Activated CD4-positive, alpha-beta T cell treated with anti-CD3 and anti-CD28 coated beads, Interleukin-2, amount 10 ng/mL, durations not matched to agents 7 days and 5 days (primary cell): ENCODE measurements around the gene CDCA8. TPM values are rescaled to one million over a fixed set of nuclear protein-coding genes. Genes with fewer than 3 reads are reported as not detected.

Source experiments
- CTCF ChIA-PET: fragments of 350-600 bp; sonication (Branson Sonifier 250); formaldehyde crosslinking; loops from one replicate; lab custom pipeline; 2021; ENCODE audit warnings: antibody characterized with exemption; lab: Charles Lee
- POLR2A ChIA-PET: fragments of 350-600 bp; sonication (Branson Sonifier 250); formaldehyde crosslinking; loops from one replicate; lab custom pipeline; 2021; ENCODE audit warnings: antibody characterized with exemption; lab: Charles Lee
- DNase-seq: peaks from one replicate; pipeline ENCODE4 v3.0.0-alpha.2; 2020
- H3K27ac Mint-ChIP-seq: one replicate; pipeline ENCODE4 v1.8.0; 2021; ENCODE audit warnings: mild to moderate bottlenecking, moderate library complexity, mixed read lengths
- H3K27me3 Mint-ChIP-seq: one replicate; pipeline ENCODE4 v1.8.0; 2021; ENCODE audit warnings: mixed read lengths
- H3K36me3 Mint-ChIP-seq: one replicate; pipeline ENCODE4 v1.8.0; 2021; ENCODE audit warnings: low read depth, mixed read lengths
- H3K4me1 Mint-ChIP-seq: one replicate; pipeline ENCODE4 v1.8.0; 2021; ENCODE audit warnings: mixed read lengths
- H3K4me3 Mint-ChIP-seq: one replicate; pipeline ENCODE4 v1.8.0; 2021; ENCODE audit warnings: mild to moderate bottlenecking, moderate library complexity, mixed read lengths
- H3K9me3 Mint-ChIP-seq: one replicate; pipeline ENCODE4 v1.8.0; 2021; ENCODE audit warnings: mixed read lengths
- total RNA-seq, 2 experiments: library from RNA; stranded (reverse); gene quantifications; one replicate each; pipeline ENCODE4 v1.2.3, GENCODE V29; 2021

Gene CDCA8
- total RNA-seq, 2 experiments from 2014 or later: 85.5 to 91.2 TPM

GRCh38 chr1:37661401-37661800, 30.9 kb upstream of the CDCA8 start:
- ChIA-PET CTCF (interaction anchor here (1.3 to 1.4 kb wide), 2 partner anchors 13 to 32 kb away, joined by 3 read pairs; no protein-coding TSS in a partner anchor), POLR2A (no interaction called here)
- Mint-ChIP-seq H3K27me3 (peaks cover 22% of the 10 kb centered on the region), H3K4me3 (no peak overlapping the region), H3K4me1 (no peaks in the 10 kb centered on the region), H3K36me3 (no peaks in the 10 kb centered on the region), H3K9me3 (no peaks in the 10 kb centered on the region), H3K27ac (no peak overlapping the region)
- DNase-seq: no peak

- POLR2A ChIA-PET: no interaction called here
- Mint-ChIP-seq H3K36me3 (no peaks in the 10 kb centered on the region), H3K9me3 (no peaks in the 10 kb centered on the region), H3K27me3 (peaks cover 25% of the 10 kb centered on the region), H3K4me3 (no peak overlapping the region), H3K27ac (no peak overlapping the region), H3K4me1 (no peaks in the 10 kb centered on the region)
- CTCF ChIA-PET: interaction anchor here (1.3 to 1.4 kb wide), 3 partner anchors 13 to 20 kb away, joined by 3 to 4 read pairs (median 3); no protein-coding TSS in a partner anchor
- no peak for DNase-seq
These were observed 30.1 kb upstream of the CDCA8 start for GRCh38 chr1:37662031-37662755.

- Mint-ChIP-seq H3K27ac (no peak overlapping the region), H3K9me3 (no peaks in the 10 kb centered on the region), H3K27me3 (peaks cover 27% of the 10 kb centered on the region), H3K4me1 (no peaks in the 10 kb centered on the region), H3K36me3 (no peaks in the 10 kb centered on the region), H3K4me3 (no peak overlapping the region)
- POLR2A ChIA-PET: no interaction called here
- CTCF ChIA-PET: interaction anchor here (1.3 kb wide), 2 partner anchors 11 to 18 kb away, joined by 3 to 4 read pairs; no protein-coding TSS in a partner anchor
- DNase-seq: no peak
These were observed 28.8 kb upstream of the CDCA8 start for GRCh38 chr1:37663426-37664000.

- Mint-ChIP-seq H3K4me3 (no peak overlapping the region), H3K36me3 (no peaks in the 10 kb centered on the region), H3K27me3 (peaks cover 20% of the 10 kb centered on the region), H3K4me1 (no peaks in the 10 kb centered on the region), H3K27ac (no peak overlapping the region), H3K9me3 (no peaks in the 10 kb centered on the region)
- CTCF ChIA-PET: interaction anchor here (1.6 kb wide), 1 partner anchor 212 kb away, joined by 4 read pairs; no protein-coding TSS in a partner anchor
- no peak for DNase-seq
- POLR2A ChIA-PET: no interaction called here
These were observed 26.0 kb upstream of the CDCA8 start for GRCh38 chr1:37666241-37666867.

GRCh38 chr1:37667023-37667671, 25.2 kb upstream of the CDCA8 start:
- no peaks in the 10 kb centered on the region for H3K36me3 Mint-ChIP-seq
- no peaks in the 10 kb centered on the region for H3K9me3 Mint-ChIP-seq
- ChIA-PET POLR2A (no interaction called here), CTCF (interaction anchor here (1.6 kb wide), 1 partner anchor 213 kb away, joined by 4 read pairs; no protein-coding TSS in a partner anchor)
- no peak for DNase-seq
- no peak overlapping the region for H3K4me3 Mint-ChIP-seq
- no peak overlapping the region for H3K27ac Mint-ChIP-seq
- no peaks in the 10 kb centered on the region for H3K4me1 Mint-ChIP-seq
- peaks cover 27% of the 10 kb centered on the region for H3K27me3 Mint-ChIP-seq

GRCh38 chr1:37670133-37670532, 22.2 kb upstream of the CDCA8 start:
- DNase-seq: no peak
- Mint-ChIP-seq H3K27ac (no peak overlapping the region), H3K36me3 (no peaks in the 10 kb centered on the region), H3K4me1 (peaks cover 19% of the 10 kb centered on the region), H3K9me3 (no peaks in the 10 kb centered on the region), H3K4me3 (no peak overlapping the region), H3K27me3 (peaks cover 37% of the 10 kb centered on the region)
- CTCF ChIA-PET: no interaction called here
- POLR2A ChIA-PET: no interaction called here

GRCh38 chr1:37671261-37671660, 21.1 kb upstream of the CDCA8 start:
- peaks cover 24% of the 10 kb centered on the region for H3K4me1 Mint-ChIP-seq
- H3K9me3 Mint-ChIP-seq: no peaks in the 10 kb centered on the region
- H3K4me3 Mint-ChIP-seq: no peak overlapping the region
- ChIA-PET CTCF (interaction anchor here (1.0 kb wide), 1 partner anchor 20 kb away, joined by 4 read pairs; the partner anchor contains the start of gene CDCA8), POLR2A (no interaction called here)
- DNase-seq: no peak
- peaks cover 43% of the 10 kb centered on the region for H3K27me3 Mint-ChIP-seq
- H3K36me3 Mint-ChIP-seq: no peaks in the 10 kb centered on the region
- no peak overlapping the region for H3K27ac Mint-ChIP-seq

- H3K36me3 Mint-ChIP-seq: no peaks in the 10 kb centered on the region
- DNase-seq: no peak
- no peaks in the 10 kb centered on the region for H3K9me3 Mint-ChIP-seq
- H3K27ac Mint-ChIP-seq: no peak overlapping the region
- no peak overlapping the region for H3K4me3 Mint-ChIP-seq
- H3K27me3 Mint-ChIP-seq: peaks cover 42% of the 10 kb centered on the region
- POLR2A ChIA-PET: interaction anchor here (0.7 kb wide), 1 partner anchor 68 kb away, joined by 5 read pairs; no protein-coding TSS in a partner anchor
- H3K4me1 Mint-ChIP-seq: peaks cover 24% of the 10 kb centered on the region
- CTCF ChIA-PET: no interaction called here
These were observed 20.0 kb upstream of the CDCA8 start for GRCh38 chr1:37672136-37672870.

- Mint-ChIP-seq H3K4me1 (peaks cover 24% of the 10 kb centered on the region), H3K27ac (peak overlapping the region; percentile 26), H3K36me3 (no peaks in the 10 kb centered on the region), H3K4me3 (peak overlapping the region; percentile 48), H3K27me3 (peaks cover 38% of the 10 kb centered on the region), H3K9me3 (no peaks in the 10 kb centered on the region)
- ChIA-PET POLR2A (no interaction called here), CTCF (interaction anchor here (1.3 to 1.6 kb wide), 2 partner anchors 11 to 186 kb away, joined by 3 to 4 read pairs; no protein-coding TSS in a partner anchor)
- DNase-seq: peak; percentile 90
These were observed 18.4 kb upstream of the CDCA8 start for GRCh38 chr1:37673920-37674319.

- H3K4me1 Mint-ChIP-seq: peaks cover 24% of the 10 kb centered on the region
- H3K27ac Mint-ChIP-seq: no peak overlapping the region
- peaks cover 4% of the 10 kb centered on the region for H3K36me3 Mint-ChIP-seq
- H3K4me3 Mint-ChIP-seq: no peak overlapping the region
- peaks cover 34% of the 10 kb centered on the region for H3K27me3 Mint-ChIP-seq
- H3K9me3 Mint-ChIP-seq: no peaks in the 10 kb centered on the region
- no peak for DNase-seq
- ChIA-PET POLR2A (no interaction called here), CTCF (interaction anchor here (0.9 to 1.2 kb wide), 2 partner anchors 14 to 214 kb away, joined by 3 to 4 read pairs; a partner anchor contains a TSS)
These were observed 15.8 kb upstream of the CDCA8 start for GRCh38 chr1:37676281-37677142.

- peaks cover 29% of the 10 kb centered on the region for H3K27me3 Mint-ChIP-seq
- POLR2A ChIA-PET: no interaction called here
- DNase-seq: no peak
- H3K4me3 Mint-ChIP-seq: no peak overlapping the region
- H3K36me3 Mint-ChIP-seq: peaks cover 5% of the 10 kb centered on the region
- no peaks in the 10 kb centered on the region for H3K9me3 Mint-ChIP-seq
- peaks cover 25% of the 10 kb centered on the region for H3K4me1 Mint-ChIP-seq
- H3K27ac Mint-ChIP-seq: no peak overlapping the region
- CTCF ChIA-PET: interaction anchor here (1.2 kb wide), 1 partner anchor 14 kb away, joined by 3 read pairs; a partner anchor contains a TSS
These were observed 15.2 kb upstream of the CDCA8 start for GRCh38 chr1:37677143-37677439.
